Endothelial cell of hepatic sinusoid (primary cell): ENCODE data around the gene OR6K6.

Source experiments
- in situ Hi-C: cut with HindIII; loops from 2 replicates; pipeline ENCODE4 v1.10.0; 2017; ENCODE audit warnings: low sequenced_read_pairs

Gene OR6K6

DNA sequence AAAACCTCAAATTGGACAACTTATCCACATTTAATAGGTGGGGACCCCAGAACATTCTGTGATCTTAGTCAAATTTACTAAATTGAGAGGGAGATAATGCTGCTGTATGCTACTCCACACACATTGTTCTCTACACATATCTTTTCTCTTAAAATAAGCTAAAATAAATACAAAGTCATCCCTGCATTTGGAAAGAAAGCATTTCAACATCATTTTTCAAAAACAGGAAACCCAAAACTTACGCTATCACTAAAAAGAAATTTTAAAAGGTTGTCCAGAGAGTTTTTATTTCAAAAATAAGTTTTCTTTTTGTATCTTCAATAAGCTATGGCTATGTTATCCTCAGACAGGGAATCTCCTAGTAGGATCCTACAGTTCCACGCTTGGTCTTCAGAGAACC is 46.0 kb downstream of the OR6K6 start:
- in situ Hi-C loops = no loop called here

DNA sequence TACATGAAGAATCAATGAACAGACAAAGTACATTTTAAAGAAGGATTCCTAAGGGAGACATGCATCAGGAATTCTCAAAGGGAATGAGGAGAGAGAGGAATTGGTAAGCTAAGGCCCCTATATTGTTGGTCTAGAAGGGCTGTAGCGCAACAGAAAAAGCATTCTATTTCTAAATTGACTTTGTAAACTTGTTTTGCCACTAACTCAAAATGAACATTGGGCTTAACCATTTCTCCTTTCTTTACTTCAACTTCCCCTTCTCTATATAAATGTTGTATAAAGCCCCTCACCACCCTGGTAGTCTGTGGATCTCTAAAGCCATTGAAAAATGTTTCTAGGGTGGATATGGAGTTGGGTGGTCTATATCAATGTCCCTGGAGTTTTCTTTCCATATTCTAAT is 46.9 kb downstream of the OR6K6 start:
- in situ Hi-C loops = no loop called here

DNA sequence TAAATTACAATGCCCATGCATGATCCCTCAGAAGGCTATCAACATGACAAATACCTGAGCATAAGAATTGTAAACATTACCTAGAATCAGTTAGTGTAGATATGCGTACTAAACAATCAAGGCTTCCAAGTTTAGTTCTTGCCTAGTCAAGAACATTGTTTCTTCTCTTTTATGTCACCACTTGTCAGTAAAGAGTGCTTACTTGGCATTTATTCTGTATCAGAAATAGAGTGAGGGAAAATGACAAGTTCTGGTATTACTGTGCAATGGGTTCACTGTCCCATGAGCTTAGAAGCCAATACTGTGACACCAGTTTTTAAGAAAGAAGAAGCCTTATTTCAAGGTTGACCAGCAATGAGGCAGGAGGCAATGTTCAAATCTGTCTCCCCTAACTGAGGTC is 49.2 kb downstream of the OR6K6 start:
- in situ Hi-C loops = no loop called here
